Sigmoid colon (tissue), 4 donors: ENCODE measurements around the gene FALEC.

ENCODE experiments used
- EP300 ChIP-seq, 4 donors: sonication (generic); formaldehyde crosslinking; IDR thresholded peaks; one replicate each; pipeline ENCODE4 v1.6.1; 2017; ENCODE audit warnings: antibody characterized with exemption in 4 of 4
- POLR2A ChIP-seq, 2 donors: fragments of 450-650 bp; IDR thresholded peaks; one replicate each; pipeline ENCODE4 v1.6.1; 2016; ENCODE audit warnings: antibody characterized with exemption in 2 of 2, mild to moderate bottlenecking in 2 of 2, moderate library complexity in 2 of 2
- POLR2AphosphoS5 ChIP-seq, 4 donors: sonication (generic); formaldehyde crosslinking; IDR thresholded peaks; one replicate each; pipeline ENCODE4 v1.6.1; 2017; ENCODE audit warnings: antibody characterized with exemption in 4 of 4
- TF ChIP-seq, protein P1 (sequence below), 4 experiments: fragments of 450-650 bp in 3 of 4; fragments of 200-600 bp in 1 of 4; IDR thresholded peaks; one replicate each; pipeline ENCODE4 v1.5.1; 2016 to 2019; ENCODE audit warnings: antibody characterized with exemption in 4 of 4, mild to moderate bottlenecking in 3 of 4, moderate library complexity in 2 of 4

DNA sequence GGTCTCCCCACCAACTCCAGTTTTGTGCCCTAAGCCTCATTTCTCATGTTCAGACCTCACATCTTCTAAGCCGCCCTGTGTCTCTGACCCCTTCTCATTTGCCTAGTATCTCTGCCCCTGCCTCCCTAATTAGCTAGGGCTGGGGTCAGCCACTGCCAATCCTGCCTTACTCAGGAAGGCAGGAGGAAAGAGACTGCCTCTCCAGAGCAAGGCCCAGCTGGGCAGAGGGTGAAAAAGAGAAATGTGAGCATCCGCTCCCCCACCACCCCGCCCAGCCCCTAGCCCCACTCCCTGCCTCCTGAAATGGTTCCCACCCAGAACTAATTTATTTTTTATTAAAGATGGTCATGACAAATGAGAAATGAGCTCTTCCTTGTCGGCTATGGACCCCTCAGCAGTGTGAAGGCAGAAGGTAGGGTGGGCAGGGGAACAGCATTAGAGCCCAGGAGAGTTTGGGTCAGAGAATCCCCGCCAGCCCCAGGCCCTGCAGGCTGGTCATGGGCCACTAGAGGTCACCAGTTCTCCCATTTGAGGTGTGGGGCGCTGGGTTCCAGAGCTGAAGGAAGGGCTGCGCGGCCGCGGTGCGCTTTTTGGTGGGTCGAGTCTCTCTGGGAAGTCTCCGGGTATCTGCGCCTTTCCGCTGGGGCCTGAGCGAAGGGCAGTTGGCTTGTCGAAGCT, 45.2 kb downstream of the FALEC start:
- TF ChIP-seq, protein P1, sequence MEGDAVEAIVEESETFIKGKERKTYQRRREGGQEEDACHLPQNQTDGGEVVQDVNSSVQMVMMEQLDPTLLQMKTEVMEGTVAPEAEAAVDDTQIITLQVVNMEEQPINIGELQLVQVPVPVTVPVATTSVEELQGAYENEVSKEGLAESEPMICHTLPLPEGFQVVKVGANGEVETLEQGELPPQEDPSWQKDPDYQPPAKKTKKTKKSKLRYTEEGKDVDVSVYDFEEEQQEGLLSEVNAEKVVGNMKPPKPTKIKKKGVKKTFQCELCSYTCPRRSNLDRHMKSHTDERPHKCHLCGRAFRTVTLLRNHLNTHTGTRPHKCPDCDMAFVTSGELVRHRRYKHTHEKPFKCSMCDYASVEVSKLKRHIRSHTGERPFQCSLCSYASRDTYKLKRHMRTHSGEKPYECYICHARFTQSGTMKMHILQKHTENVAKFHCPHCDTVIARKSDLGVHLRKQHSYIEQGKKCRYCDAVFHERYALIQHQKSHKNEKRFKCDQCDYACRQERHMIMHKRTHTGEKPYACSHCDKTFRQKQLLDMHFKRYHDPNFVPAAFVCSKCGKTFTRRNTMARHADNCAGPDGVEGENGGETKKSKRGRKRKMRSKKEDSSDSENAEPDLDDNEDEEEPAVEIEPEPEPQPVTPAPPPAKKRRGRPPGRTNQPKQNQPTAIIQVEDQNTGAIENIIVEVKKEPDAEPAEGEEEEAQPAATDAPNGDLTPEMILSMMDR (IDR thresholded peaks at IDR 0.05): peak; percentile 83 to 95 (median 84)
- TF ChIP-seq POLR2A (IDR thresholded peaks at IDR 0.05): no peak
- TF ChIP-seq POLR2AphosphoS5 (IDR thresholded peaks at IDR 0.05): no peak
- no peak for TF ChIP-seq EP300 (IDR thresholded peaks at IDR 0.05)
